Choroid plexus epithelial cell (primary cell): ENCODE measurements around the gene MBTPS1.

Experiments used
- DNase-seq: peaks from one replicate; pipeline ENCODE4 v3.0.0-alpha.2; 2010; ENCODE audit warnings: low read depth
- H3K4me3 ChIP-seq: 2 replicates; pipeline ENCODE4 v1.5.1; 2011; ENCODE audit warnings: low read depth, mild to moderate bottlenecking, control low read depth, low read length, moderate library complexity
- TF ChIP-seq, protein P1 (sequence below): conservative IDR thresholded peaks from 2 replicates; pipeline ENCODE4 v1.5.1; 2011; ENCODE audit warnings: low read depth, mild to moderate bottlenecking, control low read depth, inconsistent platforms, low read length, moderate library complexity

MBTPS1 gene

DNA sequence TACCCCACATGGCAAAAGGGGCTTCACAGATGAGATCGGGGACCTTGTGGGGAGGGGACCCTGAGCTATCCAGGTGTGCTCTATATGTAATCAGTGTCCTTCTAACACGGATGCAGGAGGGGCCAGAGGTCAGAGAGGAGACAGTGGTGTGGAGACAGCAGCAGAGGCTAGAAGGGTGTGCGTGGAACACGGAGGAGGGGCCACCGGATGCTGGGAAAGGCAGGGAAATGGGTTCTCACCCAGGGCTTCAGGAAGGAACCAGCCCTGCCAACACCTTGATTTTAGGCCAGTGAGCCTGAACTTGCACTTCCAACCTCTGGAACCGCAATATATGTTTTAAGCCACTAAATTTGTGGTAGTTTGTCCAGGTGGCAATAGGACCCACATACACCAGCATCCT, 69.5 kb downstream of the MBTPS1 start:
- TF ChIP-seq, protein P1, sequence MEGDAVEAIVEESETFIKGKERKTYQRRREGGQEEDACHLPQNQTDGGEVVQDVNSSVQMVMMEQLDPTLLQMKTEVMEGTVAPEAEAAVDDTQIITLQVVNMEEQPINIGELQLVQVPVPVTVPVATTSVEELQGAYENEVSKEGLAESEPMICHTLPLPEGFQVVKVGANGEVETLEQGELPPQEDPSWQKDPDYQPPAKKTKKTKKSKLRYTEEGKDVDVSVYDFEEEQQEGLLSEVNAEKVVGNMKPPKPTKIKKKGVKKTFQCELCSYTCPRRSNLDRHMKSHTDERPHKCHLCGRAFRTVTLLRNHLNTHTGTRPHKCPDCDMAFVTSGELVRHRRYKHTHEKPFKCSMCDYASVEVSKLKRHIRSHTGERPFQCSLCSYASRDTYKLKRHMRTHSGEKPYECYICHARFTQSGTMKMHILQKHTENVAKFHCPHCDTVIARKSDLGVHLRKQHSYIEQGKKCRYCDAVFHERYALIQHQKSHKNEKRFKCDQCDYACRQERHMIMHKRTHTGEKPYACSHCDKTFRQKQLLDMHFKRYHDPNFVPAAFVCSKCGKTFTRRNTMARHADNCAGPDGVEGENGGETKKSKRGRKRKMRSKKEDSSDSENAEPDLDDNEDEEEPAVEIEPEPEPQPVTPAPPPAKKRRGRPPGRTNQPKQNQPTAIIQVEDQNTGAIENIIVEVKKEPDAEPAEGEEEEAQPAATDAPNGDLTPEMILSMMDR, result no peak
- no peak overlapping the region for H3K4me3 ChIP-seq
- DNase-seq, result no peak

DNA sequence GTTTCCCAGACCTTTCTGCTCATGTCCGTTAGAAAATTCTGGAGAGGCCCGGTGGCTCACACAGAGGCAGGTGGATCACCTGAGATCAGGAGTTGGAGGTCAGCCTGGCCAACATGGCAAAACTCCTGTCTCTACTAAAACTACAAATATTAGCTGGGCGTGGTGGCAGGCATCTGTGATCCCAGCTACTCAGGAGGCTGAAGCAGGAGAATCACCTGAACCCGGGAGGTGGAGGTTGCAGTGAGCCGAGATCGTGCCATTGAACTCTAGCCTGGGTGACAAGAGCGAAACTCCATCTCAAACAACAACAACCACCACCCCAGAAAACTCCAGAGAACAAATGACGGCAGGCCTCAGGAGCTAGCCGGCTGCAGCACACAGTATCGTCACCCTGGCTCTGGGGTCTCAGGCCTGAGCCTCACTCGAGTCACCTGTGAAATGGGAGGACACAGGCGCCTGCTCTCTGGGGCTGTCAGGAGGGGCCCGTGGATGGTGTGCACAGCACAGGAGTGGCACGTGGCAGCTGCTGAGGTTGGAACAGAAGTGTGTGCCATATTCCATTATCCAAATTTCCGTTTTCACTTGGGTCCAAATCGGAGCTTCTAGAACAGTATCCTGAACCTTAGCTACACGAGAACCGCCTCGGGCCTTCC, 70.8 kb downstream of the MBTPS1 start:
- no peak overlapping the region for H3K4me3 ChIP-seq
- DNase-seq, result no peak
- TF ChIP-seq, protein P1, result no peak

DNA sequence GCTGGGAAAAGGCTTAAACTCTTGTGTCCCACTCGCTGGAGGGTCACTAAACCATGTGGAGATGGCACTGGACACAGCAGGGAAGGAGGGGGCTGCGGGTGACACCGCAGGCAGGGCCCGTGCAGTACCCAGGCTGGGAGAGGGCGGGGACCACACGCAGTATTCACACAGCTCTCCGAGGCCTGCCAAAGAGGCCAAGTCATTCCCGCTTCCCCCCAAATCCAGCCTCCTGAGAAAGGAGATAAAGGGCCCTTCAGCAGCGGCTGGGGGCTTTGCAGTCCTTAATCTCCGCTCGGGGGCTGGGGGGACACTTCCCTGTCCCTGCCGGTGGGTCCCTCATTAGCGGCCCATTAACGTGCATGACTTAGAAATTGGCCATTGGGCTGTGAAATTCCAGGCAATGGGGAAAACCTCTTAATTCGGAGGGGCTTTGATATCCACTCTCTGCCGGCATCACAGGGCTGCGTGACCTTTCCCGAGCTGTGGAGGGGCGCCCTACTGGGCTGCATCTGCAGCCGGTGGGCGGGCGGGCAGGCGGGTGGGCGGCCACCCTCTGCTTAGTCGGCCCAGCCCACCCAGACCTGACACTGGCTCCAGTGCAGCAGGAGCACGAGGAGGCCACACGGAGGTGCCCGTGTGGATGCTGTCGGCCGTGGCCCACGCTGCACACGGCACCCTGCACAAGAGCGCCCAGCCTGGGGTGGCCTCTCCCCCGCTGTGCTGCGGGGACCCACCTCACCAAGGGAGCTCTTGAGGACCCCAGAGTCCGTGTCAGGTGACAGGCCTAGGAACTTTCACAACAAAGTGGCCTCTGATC, 71.5 kb downstream of the MBTPS1 start:
- TF ChIP-seq, protein P1, result no peak
- no peak overlapping the region for H3K4me3 ChIP-seq
- no peak for DNase-seq

DNA sequence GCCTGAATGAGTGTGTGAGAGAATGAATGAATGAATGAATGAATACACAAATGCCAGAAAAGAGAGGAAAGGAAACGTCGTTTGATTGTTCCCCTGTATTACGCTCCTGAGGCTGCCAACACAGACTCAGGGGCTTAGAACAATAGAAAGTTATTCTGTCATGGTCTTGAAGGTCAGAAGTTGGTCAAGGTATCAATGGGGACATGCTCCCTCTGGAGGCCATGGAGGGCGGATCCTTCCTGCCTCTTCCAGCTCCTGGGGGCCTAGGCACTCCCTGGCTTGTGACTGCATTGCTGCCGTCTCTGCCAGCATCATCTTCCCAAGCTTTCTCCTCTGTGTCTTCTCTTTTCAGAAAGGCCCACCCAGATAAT, 72.6 kb downstream of the MBTPS1 start:
- peak; percentile 47 for DNase-seq
- TF ChIP-seq, protein P1, result peak; percentile 54
- H3K4me3 ChIP-seq, result no peak overlapping the region

DNA sequence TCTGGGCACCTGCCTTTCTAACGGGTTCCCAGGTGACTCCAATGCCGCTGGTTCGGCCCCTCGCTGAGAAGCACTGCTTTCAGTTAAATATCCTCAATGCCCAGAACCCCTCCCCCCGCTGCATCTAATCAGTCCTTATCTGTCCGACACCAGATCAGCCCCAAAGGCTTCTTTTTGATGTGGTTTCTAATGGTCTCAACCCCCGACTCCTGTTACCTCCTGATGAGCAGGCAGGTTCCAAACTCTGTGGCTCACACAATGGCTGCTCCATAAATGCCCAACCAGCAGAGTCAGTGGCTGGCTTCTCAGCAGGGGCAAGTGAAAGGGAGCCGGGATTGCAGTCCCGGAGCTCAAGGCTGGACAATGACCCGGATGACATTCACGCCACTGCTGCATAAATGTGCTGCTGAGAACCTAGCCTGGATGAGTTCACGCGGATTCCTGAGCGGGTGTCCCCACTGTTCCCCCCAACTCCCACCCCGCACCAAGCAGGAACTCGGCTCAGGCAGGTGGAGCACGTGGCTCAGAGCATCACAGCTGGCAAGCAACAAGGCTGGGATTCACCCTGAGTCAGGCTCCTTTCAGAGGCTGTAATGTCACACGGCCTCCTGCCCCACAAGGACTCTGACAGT, 73.1 kb downstream of the MBTPS1 start:
- DNase-seq, result no peak
- no peak overlapping the region for H3K4me3 ChIP-seq
- TF ChIP-seq, protein P1, result no peak

DNA sequence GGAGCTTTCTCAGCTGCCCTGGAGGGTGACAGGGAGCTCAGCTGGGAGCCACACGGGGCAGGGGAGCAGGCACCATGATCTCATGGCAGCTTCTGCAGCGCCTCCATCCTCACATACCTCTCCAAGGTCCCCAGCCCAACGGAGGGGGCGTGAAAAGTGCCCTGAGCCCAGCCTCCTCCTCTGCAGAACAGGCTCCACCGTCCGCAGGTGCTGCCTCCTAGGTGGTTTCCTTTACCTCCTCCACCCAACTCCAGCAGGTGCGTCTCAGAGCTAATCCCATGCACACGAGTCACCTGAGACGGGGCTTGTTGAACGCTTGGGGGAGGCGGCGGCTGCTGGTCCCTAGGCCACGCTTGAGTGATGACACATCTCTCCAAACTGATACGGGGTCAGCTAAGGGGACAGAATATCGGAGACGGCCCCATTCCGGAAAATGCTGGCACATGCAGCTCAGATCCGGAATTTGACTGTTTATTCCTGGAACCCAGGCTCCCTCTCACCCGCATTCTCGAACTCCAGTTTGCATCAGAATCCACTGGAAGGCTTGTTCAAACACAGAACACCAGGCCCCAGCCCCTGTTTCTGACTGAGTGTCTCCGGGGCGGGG, 73.8 kb downstream of the MBTPS1 start:
- H3K4me3 ChIP-seq, result no peak overlapping the region
- TF ChIP-seq, protein P1, result no peak
- DNase-seq, result no peak
